C4-2B (cell line): ENCODE data around the gene ZACN.

ENCODE experiments used
- ZFX ChIP-seq: fragments of 450-650 bp; IDR thresholded peaks from 2 replicates; pipeline ENCODE4 v1.6.1; 2017
- TF ChIP-seq, protein P1 (sequence below): fragments of 450-650 bp; conservative IDR thresholded peaks from 2 replicates; pipeline ENCODE4 v1.5.1; 2017; ENCODE audit warnings: mild to moderate bottlenecking

DNA sequence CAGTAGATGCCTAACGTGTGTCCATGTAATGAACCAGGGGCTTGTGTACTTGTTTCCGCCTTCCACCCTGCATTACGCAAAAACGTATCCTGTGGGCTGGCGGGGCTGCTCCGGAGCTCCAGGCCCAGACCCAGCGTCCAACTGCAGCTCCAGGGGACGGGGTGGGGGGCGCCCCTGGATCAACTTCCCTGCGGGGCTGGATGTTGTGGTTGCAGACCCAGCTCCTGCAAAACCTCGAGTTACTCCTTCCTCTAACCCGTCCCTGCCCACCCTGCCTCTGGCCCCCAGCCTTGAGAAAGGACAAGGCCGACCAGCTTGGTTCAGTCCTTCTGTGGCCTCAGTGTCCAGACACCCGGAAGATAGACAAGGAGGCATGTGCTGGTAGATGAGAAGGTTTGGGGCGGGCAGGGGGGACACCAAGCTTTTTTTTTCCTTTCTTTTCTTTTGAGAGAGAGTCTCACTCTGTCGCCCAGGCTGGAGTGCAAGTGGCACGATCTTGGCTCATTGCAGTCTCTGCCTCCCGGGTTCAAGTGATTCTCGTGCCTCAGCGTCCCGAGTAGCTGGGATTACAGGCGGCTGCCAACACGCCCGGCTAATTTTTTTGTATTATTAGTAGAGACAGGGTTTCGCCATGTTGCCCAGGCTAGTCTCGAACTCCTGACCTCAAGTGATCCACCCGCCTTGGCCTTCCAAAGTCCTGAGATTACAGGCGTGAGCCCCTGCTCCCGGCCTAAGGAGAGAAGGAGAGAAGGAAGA, 25.3 kb downstream of the ZACN start:
- TF ChIP-seq, protein P1, sequence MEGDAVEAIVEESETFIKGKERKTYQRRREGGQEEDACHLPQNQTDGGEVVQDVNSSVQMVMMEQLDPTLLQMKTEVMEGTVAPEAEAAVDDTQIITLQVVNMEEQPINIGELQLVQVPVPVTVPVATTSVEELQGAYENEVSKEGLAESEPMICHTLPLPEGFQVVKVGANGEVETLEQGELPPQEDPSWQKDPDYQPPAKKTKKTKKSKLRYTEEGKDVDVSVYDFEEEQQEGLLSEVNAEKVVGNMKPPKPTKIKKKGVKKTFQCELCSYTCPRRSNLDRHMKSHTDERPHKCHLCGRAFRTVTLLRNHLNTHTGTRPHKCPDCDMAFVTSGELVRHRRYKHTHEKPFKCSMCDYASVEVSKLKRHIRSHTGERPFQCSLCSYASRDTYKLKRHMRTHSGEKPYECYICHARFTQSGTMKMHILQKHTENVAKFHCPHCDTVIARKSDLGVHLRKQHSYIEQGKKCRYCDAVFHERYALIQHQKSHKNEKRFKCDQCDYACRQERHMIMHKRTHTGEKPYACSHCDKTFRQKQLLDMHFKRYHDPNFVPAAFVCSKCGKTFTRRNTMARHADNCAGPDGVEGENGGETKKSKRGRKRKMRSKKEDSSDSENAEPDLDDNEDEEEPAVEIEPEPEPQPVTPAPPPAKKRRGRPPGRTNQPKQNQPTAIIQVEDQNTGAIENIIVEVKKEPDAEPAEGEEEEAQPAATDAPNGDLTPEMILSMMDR = no peak
- TF ChIP-seq ZFX = no peak
